DMS114 treated with DMSO at 0.1 percent for 48 hours (cell line): Measurements from ENCODE around the gene SNAPC3.
"Not testable (repeated sequence)": the region's sequence is repeated elsewhere in the genome, so short reads cannot be mapped to it uniquely, and the experiment has no call there.

ENCODE experiments used
- DNase-seq: peaks from one replicate; lab custom pipeline; 2025; ENCODE audit not compliant: unreplicated experiment; lab: John Stamatoyannopoulos, UW

The SNAPC3 gene

GRCh38 chr9:15421990-15422371 lies 695 bp upstream of the SNAPC3 start:
- no peak for DNase-seq

- no peak for DNase-seq
These were observed 732 bp downstream of the SNAPC3 start for GRCh38 chr9:15423231-15423985.

- DNase-seq = no peak
These were observed 3.3 kb downstream of the SNAPC3 start for GRCh38 chr9:15426019-15426418.

- DNase-seq = not testable (repeated sequence)
These were observed 5.0 kb downstream of the SNAPC3 start for GRCh38 chr9:15427702-15428101.

GRCh38 chr9:15430920-15431844 lies 8.5 kb downstream of the SNAPC3 start:
- no peak for DNase-seq

- DNase-seq = no peak
These were observed 10.5 kb downstream of the SNAPC3 start for GRCh38 chr9:15433191-15433590.

GRCh38 chr9:15433661-15434060 lies 11.0 kb downstream of the SNAPC3 start:
- DNase-seq = no peak

- DNase-seq = no peak
These were observed 16.2 kb downstream of the SNAPC3 start for GRCh38 chr9:15438891-15439290.

- not testable (repeated sequence) for DNase-seq
These were observed 19.2 kb downstream of the SNAPC3 start for GRCh38 chr9:15441841-15442240.

GRCh38 chr9:15442264-15442663 lies 19.6 kb downstream of the SNAPC3 start:
- DNase-seq = not testable (repeated sequence)

- no peak for DNase-seq
These were observed 21.5 kb downstream of the SNAPC3 start for GRCh38 chr9:15444141-15444540.

- DNase-seq = no peak
These were observed 31.3 kb downstream of the SNAPC3 start for GRCh38 chr9:15453956-15454355.

- no peak for DNase-seq
These were observed 38.4 kb downstream of the SNAPC3 start for GRCh38 chr9:15461056-15461455.

GRCh38 chr9:15461601-15462000 lies 38.9 kb downstream of the SNAPC3 start:
- no peak for DNase-seq

- DNase-seq = no peak
These were observed 45.5 kb downstream of the SNAPC3 start for GRCh38 chr9:15468145-15468544.

- no peak for DNase-seq
These were observed 46.7 kb downstream of the SNAPC3 start for GRCh38 chr9:15469406-15469805.

GRCh38 chr9:15469862-15470261 lies 47.2 kb downstream of the SNAPC3 start:
- DNase-seq = no peak

GRCh38 chr9:15475923-15476536 lies 53.4 kb downstream of the SNAPC3 start:
- no peak for DNase-seq

GRCh38 chr9:15480028-15480427 lies 57.4 kb downstream of the SNAPC3 start:
- no peak for DNase-seq

GRCh38 chr9:15482146-15482545 lies 59.5 kb downstream of the SNAPC3 start:
- no peak for DNase-seq

- no peak for DNase-seq
These were observed 62.1 kb downstream of the SNAPC3 start for GRCh38 chr9:15484802-15485201.
